Nephron (organoid): ENCODE data around the gene PDCD10.

Experiments
- H3K27ac Mint-ChIP-seq, 3 experiments: 2 replicates each; pipeline ENCODE4 v1.8.0; 2020; ENCODE audit warnings: mixed read lengths in 3 of 3, mild to moderate bottlenecking in 2 of 3, moderate library complexity in 1 of 3
- H3K27me3 Mint-ChIP-seq: 2 replicates; pipeline ENCODE4 v1.8.0; 2021; ENCODE audit warnings: low read depth, mild to moderate bottlenecking, moderate library complexity, mixed read lengths
- H3K36me3 Mint-ChIP-seq: 2 replicates; pipeline ENCODE4 v1.8.0; 2020; ENCODE audit warnings: low read depth, mixed read lengths
- H3K4me1 Mint-ChIP-seq: 2 replicates; pipeline ENCODE4 v1.8.0; 2020; ENCODE audit warnings: mixed read lengths
- H3K4me3 Mint-ChIP-seq, 3 experiments: 2 replicates each; pipeline ENCODE4 v1.8.0; 2020; ENCODE audit warnings: mild to moderate bottlenecking in 3 of 3, mixed read lengths in 3 of 3, moderate library complexity in 2 of 3
- H3K9me3 Mint-ChIP-seq: 2 replicates; pipeline ENCODE4 v1.8.0; 2020; ENCODE audit warnings: mixed read lengths
- CTCF ChIP-seq, 3 experiments: fragments of 200-600 bp; sonication (generic); IDR thresholded peaks; one replicate each; pipeline ENCODE4 v1.5.0; 2021; ENCODE audit warnings: antibody characterized with exemption in 3 of 3; ENCODE audit not compliant: unreplicated experiment in 3 of 3

PDCD10 gene

GRCh38 chr3:167712445-167712844, 22.2 kb downstream of the PDCD10 start:
- H3K27ac Mint-ChIP-seq, result no peak overlapping the region
- no peak overlapping the region for H3K4me3 Mint-ChIP-seq
- no peaks in the 10 kb centered on the region for H3K27me3 Mint-ChIP-seq
- peaks cover 88% of the 10 kb centered on the region for H3K36me3 Mint-ChIP-seq
- no peak for TF ChIP-seq CTCF (IDR thresholded peaks at IDR 0.05; ENCODE audit: unreplicated experiment in 3 of 3)
- H3K4me1 Mint-ChIP-seq, result peaks cover 20% of the 10 kb centered on the region
- H3K9me3 Mint-ChIP-seq, result peaks cover 13% of the 10 kb centered on the region

DNA sequence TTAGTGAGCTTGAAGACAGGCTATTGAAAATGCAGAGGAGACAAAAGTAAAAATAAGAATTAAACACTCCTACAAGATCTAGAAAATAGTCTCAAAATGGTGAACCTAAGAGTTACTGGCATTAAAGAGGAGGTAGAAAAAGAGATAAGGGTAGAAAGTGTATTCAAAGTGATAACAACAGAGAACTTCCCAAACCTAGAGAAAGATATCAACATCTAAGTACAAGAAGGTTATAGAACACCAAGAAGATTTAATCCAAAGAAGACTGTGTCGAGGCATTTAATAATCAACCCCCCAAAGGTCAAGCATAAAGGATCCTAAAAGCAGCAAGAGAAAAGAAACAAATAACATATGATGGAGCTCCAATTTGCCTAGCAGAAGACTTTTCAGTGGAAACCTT, 23.3 kb downstream of the PDCD10 start:
- Mint-ChIP-seq H3K27ac (no peak overlapping the region), H3K4me3 (no peak overlapping the region), H3K9me3 (peaks cover 13% of the 10 kb centered on the region), H3K36me3 (peaks cover 81% of the 10 kb centered on the region), H3K27me3 (no peaks in the 10 kb centered on the region), H3K4me1 (peaks cover 16% of the 10 kb centered on the region)
- no peak for TF ChIP-seq CTCF (IDR thresholded peaks at IDR 0.05; ENCODE audit: unreplicated experiment in 3 of 3)

DNA sequence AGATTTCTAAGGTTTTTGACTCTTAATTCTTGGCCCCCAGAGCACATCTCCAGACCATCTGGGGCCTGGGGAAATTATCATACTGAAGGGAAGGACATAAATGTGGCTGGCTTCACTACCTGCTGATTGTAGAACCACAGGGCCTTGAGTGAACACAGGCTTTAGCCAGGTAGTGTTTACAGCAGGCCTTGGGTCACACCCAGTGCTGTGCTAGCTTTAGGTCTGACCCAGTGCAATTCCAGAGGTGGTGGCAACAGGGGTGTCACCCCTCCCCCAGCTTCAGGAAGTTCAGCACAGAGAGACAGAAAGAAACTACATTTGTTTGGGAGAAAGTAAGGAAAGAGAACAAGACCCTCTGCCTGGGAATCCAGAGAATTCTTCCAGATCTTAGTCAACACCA, 24.1 kb downstream of the PDCD10 start:
- H3K36me3 Mint-ChIP-seq, result peaks cover 78% of the 10 kb centered on the region
- peaks cover 22% of the 10 kb centered on the region for H3K4me1 Mint-ChIP-seq
- no peak overlapping the region for H3K27ac Mint-ChIP-seq
- H3K27me3 Mint-ChIP-seq, result no peaks in the 10 kb centered on the region
- no peak for TF ChIP-seq CTCF (IDR thresholded peaks at IDR 0.05; ENCODE audit: unreplicated experiment in 3 of 3)
- no peak overlapping the region for H3K4me3 Mint-ChIP-seq
- H3K9me3 Mint-ChIP-seq, result peaks cover 13% of the 10 kb centered on the region

DNA sequence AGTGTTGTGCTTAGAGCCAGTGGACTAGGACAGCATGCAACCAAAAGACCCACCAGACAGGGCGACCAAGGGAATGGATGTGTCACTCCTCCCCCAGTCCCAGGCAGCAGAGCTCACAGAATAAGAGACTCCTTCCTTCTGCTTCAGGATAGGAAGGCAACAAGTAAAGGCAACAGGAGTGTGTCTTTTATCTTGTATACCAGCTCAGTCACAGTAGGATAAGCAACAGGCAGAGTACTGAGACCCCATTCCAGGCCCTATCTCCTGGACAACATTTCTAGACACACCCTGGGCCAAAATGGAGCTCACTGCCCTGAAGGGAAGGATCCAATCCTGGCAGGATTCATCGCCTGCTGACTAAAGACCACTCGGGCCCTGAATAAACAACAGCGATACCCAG, 25.0 kb downstream of the PDCD10 start:
- peaks cover 26% of the 10 kb centered on the region for H3K4me1 Mint-ChIP-seq
- H3K27ac Mint-ChIP-seq, result peak overlapping the region in 1 of 3 experiments; percentile 12
- H3K36me3 Mint-ChIP-seq, result peaks cover 69% of the 10 kb centered on the region
- no peak overlapping the region for H3K4me3 Mint-ChIP-seq
- peaks cover 12% of the 10 kb centered on the region for H3K9me3 Mint-ChIP-seq
- TF ChIP-seq CTCF (IDR thresholded peaks at IDR 0.05; ENCODE audit: unreplicated experiment in 3 of 3), result no peak
- H3K27me3 Mint-ChIP-seq, result no peaks in the 10 kb centered on the region

DNA sequence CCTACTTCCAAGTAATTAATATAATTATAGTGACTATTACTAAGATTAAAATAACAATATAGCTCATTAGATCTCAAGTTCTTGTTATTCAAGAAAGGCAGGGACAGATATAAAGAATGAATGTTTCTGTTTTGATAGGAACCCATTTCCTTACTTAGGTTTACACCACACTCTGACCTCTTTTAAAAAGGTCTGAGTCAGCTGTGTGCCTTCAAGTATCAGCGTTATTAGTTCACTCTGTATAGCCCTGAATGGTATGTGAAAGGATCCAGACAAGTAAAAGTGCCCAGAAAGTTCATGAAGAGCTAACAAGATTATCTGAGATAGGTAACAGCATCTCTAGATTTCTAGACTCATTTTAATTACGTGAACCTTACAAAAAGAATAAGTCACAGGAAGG, 28.9 kb downstream of the PDCD10 start:
- Mint-ChIP-seq H3K4me3 (no peak overlapping the region), H3K27ac (peak overlapping the region in 2 of 3 experiments; percentile 30 to 61), H3K9me3 (no peaks in the 10 kb centered on the region), H3K27me3 (no peaks in the 10 kb centered on the region), H3K36me3 (peaks cover 52% of the 10 kb centered on the region), H3K4me1 (peaks cover 26% of the 10 kb centered on the region)
- TF ChIP-seq CTCF (IDR thresholded peaks at IDR 0.05; ENCODE audit: unreplicated experiment in 3 of 3), result no peak

- Mint-ChIP-seq H3K27ac (no peak overlapping the region), H3K36me3 (peaks cover 37% of the 10 kb centered on the region), H3K27me3 (no peaks in the 10 kb centered on the region), H3K9me3 (no peaks in the 10 kb centered on the region), H3K4me1 (peaks cover 8% of the 10 kb centered on the region), H3K4me3 (no peak overlapping the region)
- no peak for TF ChIP-seq CTCF (IDR thresholded peaks at IDR 0.05; ENCODE audit: unreplicated experiment in 3 of 3)
Observed at GRCh38 chr3:167700926-167701325, 33.8 kb downstream of the PDCD10 start.
